HG02759 (cell line): ENCODE results near the gene CACNG7.

ENCODE experiments used
- ATAC-seq: cut with Tn5 transposase; IDR thresholded peaks from one replicate; pipeline ENCODE4 v1.9.1; 2021; ENCODE audit warnings: mild to moderate bottlenecking, moderate library complexity; ENCODE audit not compliant: unreplicated experiment

CACNG7 gene

DNA sequence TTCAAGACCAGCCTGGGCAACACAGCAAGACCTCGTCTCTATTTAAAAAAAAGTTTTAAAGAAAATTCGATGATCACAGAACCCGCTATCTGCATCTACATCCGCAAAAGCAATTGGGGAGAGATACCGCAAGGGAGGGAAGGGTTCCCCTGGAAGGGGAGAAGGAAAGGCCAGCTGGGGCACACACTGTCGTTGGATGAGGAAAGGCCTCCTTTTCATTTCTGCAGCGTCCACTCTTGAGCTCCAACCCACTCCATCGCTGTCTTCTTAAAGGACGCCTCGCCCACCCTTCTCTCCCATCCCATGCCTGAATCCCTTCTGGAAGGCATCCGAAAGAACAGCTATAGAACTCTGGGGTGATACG, 30.3 kb upstream of the CACNG7 start:
- no peak for ATAC-seq

DNA sequence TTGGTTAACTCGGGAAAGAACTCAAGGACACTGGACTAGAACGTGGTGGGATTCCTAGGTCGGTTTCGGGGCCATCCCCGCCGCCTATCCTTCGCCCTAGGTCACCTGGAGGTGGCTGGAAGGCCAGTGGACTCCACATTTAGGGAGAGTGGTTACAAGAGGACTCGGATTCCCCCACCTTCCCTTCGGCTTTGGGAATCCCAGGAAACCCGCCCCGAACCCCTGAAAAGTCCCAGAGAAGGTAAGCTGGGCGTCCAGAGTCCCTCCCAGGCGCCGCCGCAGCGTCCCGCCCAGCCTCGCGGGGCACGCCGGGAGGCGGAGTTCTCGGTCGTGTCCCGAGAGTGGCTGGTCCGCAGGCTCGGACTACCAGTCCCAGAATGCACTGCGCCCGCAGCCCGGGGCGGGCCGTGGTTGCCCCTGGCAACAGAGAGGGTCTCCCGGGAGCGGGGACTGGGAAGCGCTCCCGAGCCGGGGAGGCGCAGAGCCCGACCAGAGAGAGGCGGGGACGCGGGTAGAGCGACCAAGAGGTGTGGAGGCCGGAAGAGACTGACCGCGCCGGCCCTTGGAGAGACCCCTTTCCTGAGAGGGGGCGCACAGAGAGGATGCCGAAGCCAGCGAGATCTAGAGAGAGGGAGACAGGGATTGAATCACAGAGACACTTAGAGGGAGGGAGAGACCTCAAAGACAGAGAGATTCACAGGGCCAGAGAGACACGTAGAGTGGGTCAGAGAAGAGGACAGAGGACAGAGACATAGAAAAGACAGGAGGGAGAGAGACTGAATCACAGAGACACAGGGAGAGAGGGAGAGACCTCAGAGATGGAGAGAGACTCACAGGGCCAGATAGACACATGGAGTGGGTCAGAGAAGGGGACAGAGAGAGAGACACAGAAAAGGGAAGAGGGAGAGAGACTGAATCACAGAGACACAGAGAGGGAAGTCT, 29.7 kb upstream of the CACNG7 start:
- peak; percentile 95 for ATAC-seq

DNA sequence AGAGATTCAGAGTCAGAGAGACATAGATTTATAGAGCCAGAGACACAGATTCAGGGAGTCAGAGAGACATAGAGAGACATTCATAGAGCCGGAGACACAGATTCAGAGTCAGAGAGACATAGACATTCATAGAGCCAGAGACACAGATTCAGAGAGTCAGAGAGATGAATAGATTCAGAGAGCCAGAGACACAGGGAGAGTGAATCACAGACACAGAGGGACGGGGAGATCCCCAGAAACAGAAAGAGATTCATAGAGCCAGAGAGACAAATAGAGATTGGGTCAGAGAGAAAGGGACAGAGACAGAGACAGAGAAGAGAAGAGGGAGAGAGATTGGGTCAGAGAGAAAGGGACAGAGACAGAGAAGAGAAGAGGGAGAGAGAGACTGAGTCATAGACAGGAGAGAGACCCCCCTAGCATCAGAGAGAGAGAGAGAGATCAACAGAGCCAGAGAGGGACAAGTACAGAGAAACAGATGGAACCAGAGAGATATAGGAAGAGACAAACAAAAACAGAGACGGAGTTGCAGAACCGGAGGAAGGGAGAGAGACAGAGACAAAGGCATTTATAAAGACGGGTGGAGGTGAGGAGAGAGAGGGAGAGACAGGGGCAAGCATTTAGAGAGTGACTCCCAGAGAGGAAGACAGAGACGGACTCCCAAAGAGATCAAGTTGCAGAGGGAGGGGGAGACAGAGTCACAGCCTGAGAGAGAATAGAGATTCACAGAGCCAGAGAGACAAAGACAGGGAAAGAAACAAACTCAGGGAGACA, 28.2 kb upstream of the CACNG7 start:
- ATAC-seq: no peak

GRCh38 chr19:53881482-53882390, 27.3 kb upstream of the CACNG7 start, which contains the start of gene PRKCG:
PRKCG (plus strand) TSS chr19:53882197; CDS start chr19:53882495, 298 bp downstream.
- no peak for ATAC-seq

DNA sequence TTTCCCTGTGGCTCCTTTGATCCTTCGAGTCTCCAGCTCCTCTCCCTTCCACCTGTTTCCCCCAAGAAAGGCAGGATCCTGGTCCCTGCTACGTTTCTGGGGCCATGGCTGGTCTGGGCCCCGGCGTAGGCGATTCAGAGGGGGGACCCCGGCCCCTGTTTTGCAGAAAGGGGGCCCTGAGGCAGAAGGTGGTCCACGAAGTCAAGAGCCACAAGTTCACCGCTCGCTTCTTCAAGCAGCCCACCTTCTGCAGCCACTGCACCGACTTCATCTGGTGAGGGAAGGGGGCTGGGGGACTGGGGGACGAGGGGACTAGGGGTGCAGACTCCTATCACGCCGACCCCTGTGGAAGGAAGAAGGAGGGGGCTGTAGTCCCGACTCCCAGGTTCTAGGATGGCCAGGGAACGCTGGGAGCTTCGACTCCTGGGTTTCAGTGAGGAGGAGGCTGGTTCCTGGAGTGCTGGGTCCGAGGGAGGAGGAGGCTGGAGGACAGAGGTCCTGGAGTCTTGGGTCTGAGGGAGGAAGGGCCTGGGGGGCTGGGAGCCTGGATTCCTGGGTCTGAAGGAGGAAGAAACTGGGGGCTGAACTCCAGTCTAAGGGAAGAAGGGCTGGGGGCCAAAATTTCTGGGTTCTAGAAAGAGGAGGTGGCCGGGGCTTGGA, 26.6 kb upstream of the CACNG7 start:
- no peak for ATAC-seq

DNA sequence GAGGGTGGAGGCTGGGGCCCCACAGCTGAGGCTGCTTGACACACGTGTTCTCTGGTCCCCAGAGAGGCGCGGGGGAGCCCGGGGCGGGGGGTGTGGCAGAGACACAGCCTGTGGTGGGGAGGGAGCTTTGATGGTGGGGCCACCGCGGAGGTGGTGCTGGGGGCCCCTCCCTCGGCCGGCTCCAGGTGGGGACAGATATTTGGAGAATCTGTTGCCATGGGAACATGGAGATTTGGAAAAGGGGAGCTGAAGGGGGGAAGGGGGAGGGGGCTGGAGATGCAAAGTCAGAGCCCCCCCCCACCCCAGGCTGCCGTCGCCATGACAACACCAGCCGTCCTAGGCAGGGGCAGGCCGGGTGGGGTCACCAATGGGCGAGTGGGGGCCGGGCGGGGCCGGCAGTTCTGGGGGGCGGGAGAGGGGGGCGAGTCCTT, 25.8 kb upstream of the CACNG7 start:
- ATAC-seq: no peak

- ATAC-seq: no peak
These were observed 25.3 kb upstream of the CACNG7 start for GRCh38 chr19:53883741-53884140.

DNA sequence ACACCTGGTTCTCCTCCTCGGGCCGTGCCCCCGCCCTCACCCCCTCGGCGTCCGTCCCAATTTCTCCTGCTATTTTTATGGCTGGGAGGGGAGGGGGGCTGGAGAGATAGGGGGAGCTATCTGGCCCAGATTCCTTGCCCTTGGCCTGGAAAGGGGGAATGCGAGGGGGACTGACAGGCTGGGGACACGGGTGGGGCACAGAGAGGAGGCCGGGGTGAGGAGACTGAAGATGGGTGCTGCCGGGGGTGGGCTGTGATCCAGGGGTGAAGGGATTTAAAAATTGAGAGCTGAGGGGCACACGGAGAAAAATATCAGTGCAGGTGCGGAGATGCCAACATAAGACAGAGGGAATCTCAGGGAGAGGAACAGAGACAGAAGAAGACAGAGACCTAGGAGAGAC, 24.8 kb upstream of the CACNG7 start:
- ATAC-seq: no peak

DNA sequence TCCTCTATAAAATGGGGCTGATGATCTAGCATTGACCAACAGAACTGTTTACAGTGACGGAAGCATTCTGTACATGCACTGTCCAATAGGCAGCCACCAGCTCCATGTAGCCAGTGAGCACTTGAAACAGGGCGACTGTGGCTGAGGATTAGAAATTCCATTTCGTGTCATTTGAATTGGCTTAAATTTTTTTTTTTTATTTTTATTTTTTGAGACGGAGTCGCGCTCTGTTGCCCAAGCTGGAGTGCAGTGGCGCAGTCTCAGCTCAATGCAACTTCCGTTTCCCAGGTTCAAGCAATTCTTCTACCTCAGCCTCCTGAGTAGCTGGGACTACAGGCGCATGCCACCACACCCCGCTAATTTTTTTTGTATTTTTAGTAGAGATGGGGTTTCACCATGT, 24.0 kb upstream of the CACNG7 start:
- no peak for ATAC-seq

- ATAC-seq: no peak
These were observed 16.6 kb upstream of the CACNG7 start for GRCh38 chr19:53892301-53892980.

GRCh38 chr19:53892981-53893325, 16.1 kb upstream of the CACNG7 start:
- no peak for ATAC-seq

DNA sequence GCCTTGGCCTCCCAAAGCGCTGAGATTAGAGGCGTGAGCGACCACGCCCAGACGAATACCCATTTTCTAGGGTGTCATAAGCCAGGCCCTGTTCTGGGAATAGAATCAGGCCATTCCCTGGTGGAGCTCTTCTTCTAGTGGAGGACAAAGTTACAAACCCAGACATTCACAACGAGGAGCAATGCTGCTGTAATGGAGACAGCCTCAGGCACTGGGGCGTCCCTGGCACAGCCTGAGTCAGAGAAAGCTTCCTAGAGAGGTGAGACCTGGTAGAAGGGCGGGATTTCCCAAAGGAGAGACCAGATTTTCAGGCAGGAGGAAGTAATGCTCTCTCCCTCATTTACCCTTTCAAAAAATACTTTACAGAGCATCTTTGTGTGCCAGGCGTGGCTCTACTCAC, 14.4 kb upstream of the CACNG7 start:
- no peak for ATAC-seq

DNA sequence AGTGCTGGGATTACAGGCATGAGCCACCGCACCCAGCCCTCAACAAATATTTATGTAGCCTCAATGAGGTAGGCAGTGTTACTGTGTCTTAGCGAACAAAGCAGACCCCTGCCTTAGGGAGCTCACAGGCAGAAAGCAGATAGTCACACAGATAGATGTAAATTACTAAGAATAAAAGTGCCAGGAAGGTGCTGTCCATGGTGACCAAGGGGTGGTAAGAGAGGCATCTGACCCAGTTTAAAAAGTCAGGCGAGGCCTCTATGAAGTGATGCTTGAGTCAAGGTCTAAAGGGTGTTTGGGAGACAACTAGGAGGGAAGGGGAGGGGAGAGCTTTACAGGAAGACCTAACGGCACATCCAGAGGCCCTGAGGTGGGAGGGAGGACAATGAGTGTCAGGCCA, 12.4 kb upstream of the CACNG7 start:
- ATAC-seq: no peak

DNA sequence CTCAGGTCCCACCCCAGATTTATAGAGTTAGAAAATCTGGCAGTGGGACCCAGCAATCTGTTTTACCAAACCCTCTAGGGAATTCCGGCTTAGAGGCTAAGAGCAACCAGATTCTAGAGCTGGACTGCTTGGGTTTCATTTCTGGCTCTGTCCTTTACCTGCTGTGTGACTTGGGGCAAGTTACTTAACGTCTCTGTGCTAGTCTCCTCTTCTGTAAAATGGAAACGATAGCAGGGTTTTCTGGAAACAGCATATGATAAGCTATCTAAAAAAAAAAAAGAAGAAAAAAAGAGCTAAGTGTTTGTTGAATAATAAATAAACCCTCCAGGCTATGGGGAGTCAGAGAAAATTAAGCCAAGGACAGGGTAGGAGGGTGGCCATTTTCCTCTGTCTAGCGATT, 11.6 kb upstream of the CACNG7 start:
- ATAC-seq: no peak

DNA sequence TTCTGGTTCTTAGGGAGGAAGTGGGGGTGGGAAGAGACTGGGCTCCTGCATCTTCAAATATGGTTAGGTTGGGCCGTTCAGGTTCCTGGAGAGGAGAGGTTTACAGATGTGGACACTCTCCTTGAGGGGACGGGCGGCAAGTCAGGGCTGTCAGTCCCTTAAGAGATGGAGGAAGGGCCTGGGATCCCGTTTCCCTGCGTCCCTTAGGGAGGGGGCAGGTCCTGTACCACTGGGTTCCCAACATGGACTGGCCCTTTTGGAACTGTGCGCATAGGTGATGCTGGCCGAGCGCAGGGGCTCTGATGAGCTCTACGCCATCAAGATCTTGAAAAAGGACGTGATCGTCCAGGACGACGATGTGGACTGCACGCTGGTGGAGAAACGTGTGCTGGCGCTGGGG, 10.9 kb upstream of the CACNG7 start:
- ATAC-seq: no peak

DNA sequence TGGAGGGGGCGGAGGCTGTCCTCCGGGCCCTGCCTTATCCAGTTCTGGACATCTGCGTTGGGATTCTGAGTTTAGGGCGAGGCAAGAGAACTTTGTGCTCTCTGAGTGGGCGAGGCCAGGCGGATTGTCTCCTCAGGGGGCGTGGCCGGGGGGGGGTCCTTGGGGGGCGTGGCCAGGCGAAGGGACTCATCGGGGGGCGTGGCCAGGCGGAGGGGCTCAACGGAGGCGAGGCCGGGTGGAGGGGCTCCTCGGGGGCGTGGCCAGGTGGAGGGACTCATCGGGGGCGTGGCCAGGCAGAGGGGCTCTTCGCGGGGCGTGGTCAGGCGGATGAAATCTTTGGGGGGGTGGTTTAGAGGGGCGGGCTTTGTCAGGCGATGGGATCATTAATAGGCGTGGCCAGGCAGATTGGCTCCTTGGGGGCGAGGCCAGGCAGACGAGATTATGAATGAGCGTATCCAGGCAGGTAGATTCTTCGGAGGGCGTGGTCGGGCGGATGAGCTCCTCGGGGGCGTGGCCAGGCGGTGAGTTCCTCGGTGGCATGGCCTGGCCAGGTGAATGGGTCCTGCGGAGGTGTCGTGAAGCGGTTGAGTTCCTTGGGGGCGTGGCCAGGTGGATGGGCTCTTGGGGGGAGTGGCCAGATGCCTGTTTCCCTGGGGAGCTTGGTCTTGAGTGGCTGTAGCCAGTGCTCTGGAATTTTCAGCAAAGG, 10.3 kb upstream of the CACNG7 start:
- no peak for ATAC-seq

GRCh38 chr19:53900191-53900860, 8.8 kb upstream of the CACNG7 start:
- no peak for ATAC-seq

GRCh38 chr19:53903055-53903680, 5.9 kb upstream of the CACNG7 start:
- no peak for ATAC-seq
